Measurements from ENCODE around the gene PTPRE.

Gene PTPRE

GRCh38 chr10:127906548-127907377 lies at the start of gene PTPRE:
TSS of gene PTPRE (plus strand) at chr10:127907103. CDS start at chr10:128040882, 133,779 bp downstream.
- Histone ChIP-seq H3K36me3 (ENCODE audit: insufficient read depth, low read length) (no peaks in the 10 kb centered on the region), H3K9me3 (ENCODE audit: low read length) (no peaks in the 10 kb centered on the region), H2AFZ (ENCODE audit: low read depth, low read length) (peak within 1 kb of the TSS; percentile 47), H3K4me3 (ENCODE audit: low read length) (peak within 1 kb of the TSS; percentile 28), H3K27me3 (ENCODE audit: insufficient read depth, low read length) (peaks cover 31% of the 10 kb centered on the region), H3K4me1 (ENCODE audit: insufficient read depth, low read length) (peaks cover 8% of the 10 kb centered on the region)

- no peaks in the 10 kb centered on the region for H3K4me1 ChIP-seq (ENCODE audit: insufficient read depth, low read length)
These were observed 46.3 kb upstream of the PTPRE start for GRCh38 chr10:127860592-127860991.

GRCh38 chr10:127863231-127863825 lies 43.6 kb upstream of the PTPRE start:
- no peaks in the 10 kb centered on the region for H3K9me3 ChIP-seq (ENCODE audit: low read length)
- H3K4me3 ChIP-seq (ENCODE audit: low read length), result no peak overlapping the region

More at GRCh38 chr10:127860592-127860991, 46.3 kb upstream of the PTPRE start:
- H3K27me3 ChIP-seq (ENCODE audit: insufficient read depth, low read length), result no peaks in the 10 kb centered on the region
- H2AFZ ChIP-seq (ENCODE audit: low read depth, low read length), result no peak overlapping the region
- H3K36me3 ChIP-seq (ENCODE audit: insufficient read depth, low read length), result no peaks in the 10 kb centered on the region
- no peaks in the 10 kb centered on the region for H3K9me3 ChIP-seq (ENCODE audit: low read length)
- H3K4me3 ChIP-seq (ENCODE audit: low read length), result no peak overlapping the region

GRCh38 chr10:127866276-127867013 lies 40.5 kb upstream of the PTPRE start:
- Histone ChIP-seq H3K27me3 (ENCODE audit: insufficient read depth, low read length) (no peaks in the 10 kb centered on the region), H3K36me3 (ENCODE audit: insufficient read depth, low read length) (no peaks in the 10 kb centered on the region), H2AFZ (ENCODE audit: low read depth, low read length) (no peak overlapping the region), H3K9me3 (ENCODE audit: low read length) (no peaks in the 10 kb centered on the region), H3K4me1 (ENCODE audit: insufficient read depth, low read length) (no peaks in the 10 kb centered on the region), H3K4me3 (ENCODE audit: low read length) (no peak overlapping the region)

More at GRCh38 chr10:127863231-127863825, 43.6 kb upstream of the PTPRE start:
- H3K36me3 ChIP-seq (ENCODE audit: insufficient read depth, low read length), result no peaks in the 10 kb centered on the region
- no peaks in the 10 kb centered on the region for H3K4me1 ChIP-seq (ENCODE audit: insufficient read depth, low read length)
- H2AFZ ChIP-seq (ENCODE audit: low read depth, low read length), result no peak overlapping the region
- H3K27me3 ChIP-seq (ENCODE audit: insufficient read depth, low read length), result no peaks in the 10 kb centered on the region

GRCh38 chr10:127867805-127868204 lies 39.1 kb upstream of the PTPRE start:
- no peak overlapping the region for H2AFZ ChIP-seq (ENCODE audit: low read depth, low read length)
- H3K27me3 ChIP-seq (ENCODE audit: insufficient read depth, low read length), result no peaks in the 10 kb centered on the region
- no peaks in the 10 kb centered on the region for H3K9me3 ChIP-seq (ENCODE audit: low read length)
- H3K4me1 ChIP-seq (ENCODE audit: insufficient read depth, low read length), result no peaks in the 10 kb centered on the region
- H3K4me3 ChIP-seq (ENCODE audit: low read length), result no peak overlapping the region
- H3K36me3 ChIP-seq (ENCODE audit: insufficient read depth, low read length), result no peaks in the 10 kb centered on the region

GRCh38 chr10:127869329-127869728 lies 37.6 kb upstream of the PTPRE start:
- Histone ChIP-seq H3K36me3 (ENCODE audit: insufficient read depth, low read length) (no peaks in the 10 kb centered on the region), H3K4me3 (ENCODE audit: low read length) (no peak overlapping the region), H3K4me1 (ENCODE audit: insufficient read depth, low read length) (no peaks in the 10 kb centered on the region)

GRCh38 chr10:127871631-127872010 lies 35.3 kb upstream of the PTPRE start:
- Histone ChIP-seq H3K4me1 (ENCODE audit: insufficient read depth, low read length) (no peaks in the 10 kb centered on the region), H3K36me3 (ENCODE audit: insufficient read depth, low read length) (no peaks in the 10 kb centered on the region), H3K9me3 (ENCODE audit: low read length) (no peaks in the 10 kb centered on the region), H3K27me3 (ENCODE audit: insufficient read depth, low read length) (no peaks in the 10 kb centered on the region), H3K4me3 (ENCODE audit: low read length) (no peak overlapping the region), H2AFZ (ENCODE audit: low read depth, low read length) (no peak overlapping the region)

More at GRCh38 chr10:127869329-127869728, 37.6 kb upstream of the PTPRE start:
- Histone ChIP-seq H2AFZ (ENCODE audit: low read depth, low read length) (no peak overlapping the region), H3K9me3 (ENCODE audit: low read length) (no peaks in the 10 kb centered on the region), H3K27me3 (ENCODE audit: insufficient read depth, low read length) (no peaks in the 10 kb centered on the region)

GRCh38 chr10:127872011-127872761 lies 34.7 kb upstream of the PTPRE start:
- H3K36me3 ChIP-seq (ENCODE audit: insufficient read depth, low read length), result no peaks in the 10 kb centered on the region
- no peaks in the 10 kb centered on the region for H3K9me3 ChIP-seq (ENCODE audit: low read length)
- H3K4me3 ChIP-seq (ENCODE audit: low read length), result no peak overlapping the region
- no peaks in the 10 kb centered on the region for H3K27me3 ChIP-seq (ENCODE audit: insufficient read depth, low read length)
- no peaks in the 10 kb centered on the region for H3K4me1 ChIP-seq (ENCODE audit: insufficient read depth, low read length)
- H2AFZ ChIP-seq (ENCODE audit: low read depth, low read length), result no peak overlapping the region

- Histone ChIP-seq H3K36me3 (ENCODE audit: insufficient read depth, low read length) (no peaks in the 10 kb centered on the region), H2AFZ (ENCODE audit: low read depth, low read length) (no peak overlapping the region), H3K9me3 (ENCODE audit: low read length) (no peaks in the 10 kb centered on the region), H3K4me1 (ENCODE audit: insufficient read depth, low read length) (peaks cover 6% of the 10 kb centered on the region), H3K27me3 (ENCODE audit: insufficient read depth, low read length) (no peaks in the 10 kb centered on the region), H3K4me3 (ENCODE audit: low read length) (no peak overlapping the region)
These were observed 33.9 kb upstream of the PTPRE start for GRCh38 chr10:127872871-127873600.

- Histone ChIP-seq H3K4me1 (ENCODE audit: insufficient read depth, low read length) (peaks cover 6% of the 10 kb centered on the region), H3K36me3 (ENCODE audit: insufficient read depth, low read length) (no peaks in the 10 kb centered on the region), H2AFZ (ENCODE audit: low read depth, low read length) (no peak overlapping the region), H3K9me3 (ENCODE audit: low read length) (no peaks in the 10 kb centered on the region), H3K4me3 (ENCODE audit: low read length) (no peak overlapping the region), H3K27me3 (ENCODE audit: insufficient read depth, low read length) (no peaks in the 10 kb centered on the region)
These were observed 32.9 kb upstream of the PTPRE start for GRCh38 chr10:127873901-127874470.

- Histone ChIP-seq H3K4me3 (ENCODE audit: low read length) (no peak overlapping the region), H3K27me3 (ENCODE audit: insufficient read depth, low read length) (no peaks in the 10 kb centered on the region), H3K36me3 (ENCODE audit: insufficient read depth, low read length) (no peaks in the 10 kb centered on the region), H3K4me1 (ENCODE audit: insufficient read depth, low read length) (peaks cover 6% of the 10 kb centered on the region), H3K9me3 (ENCODE audit: low read length) (no peaks in the 10 kb centered on the region), H2AFZ (ENCODE audit: low read depth, low read length) (no peak overlapping the region)
These were observed 32.0 kb upstream of the PTPRE start for GRCh38 chr10:127874671-127875448.

All from neuron (in vitro differentiated cells).